GM18519 (cell line): ENCODE measurements around the gene IGSF9.

Experiments
- ATAC-seq: cut with Tn5 transposase; IDR thresholded peaks from one replicate; pipeline ENCODE4 v1.9.1; 2021; ENCODE audit warnings: mild to moderate bottlenecking, moderate library complexity; ENCODE audit not compliant: unreplicated experiment, low FRiP score

The IGSF9 gene, protein sequence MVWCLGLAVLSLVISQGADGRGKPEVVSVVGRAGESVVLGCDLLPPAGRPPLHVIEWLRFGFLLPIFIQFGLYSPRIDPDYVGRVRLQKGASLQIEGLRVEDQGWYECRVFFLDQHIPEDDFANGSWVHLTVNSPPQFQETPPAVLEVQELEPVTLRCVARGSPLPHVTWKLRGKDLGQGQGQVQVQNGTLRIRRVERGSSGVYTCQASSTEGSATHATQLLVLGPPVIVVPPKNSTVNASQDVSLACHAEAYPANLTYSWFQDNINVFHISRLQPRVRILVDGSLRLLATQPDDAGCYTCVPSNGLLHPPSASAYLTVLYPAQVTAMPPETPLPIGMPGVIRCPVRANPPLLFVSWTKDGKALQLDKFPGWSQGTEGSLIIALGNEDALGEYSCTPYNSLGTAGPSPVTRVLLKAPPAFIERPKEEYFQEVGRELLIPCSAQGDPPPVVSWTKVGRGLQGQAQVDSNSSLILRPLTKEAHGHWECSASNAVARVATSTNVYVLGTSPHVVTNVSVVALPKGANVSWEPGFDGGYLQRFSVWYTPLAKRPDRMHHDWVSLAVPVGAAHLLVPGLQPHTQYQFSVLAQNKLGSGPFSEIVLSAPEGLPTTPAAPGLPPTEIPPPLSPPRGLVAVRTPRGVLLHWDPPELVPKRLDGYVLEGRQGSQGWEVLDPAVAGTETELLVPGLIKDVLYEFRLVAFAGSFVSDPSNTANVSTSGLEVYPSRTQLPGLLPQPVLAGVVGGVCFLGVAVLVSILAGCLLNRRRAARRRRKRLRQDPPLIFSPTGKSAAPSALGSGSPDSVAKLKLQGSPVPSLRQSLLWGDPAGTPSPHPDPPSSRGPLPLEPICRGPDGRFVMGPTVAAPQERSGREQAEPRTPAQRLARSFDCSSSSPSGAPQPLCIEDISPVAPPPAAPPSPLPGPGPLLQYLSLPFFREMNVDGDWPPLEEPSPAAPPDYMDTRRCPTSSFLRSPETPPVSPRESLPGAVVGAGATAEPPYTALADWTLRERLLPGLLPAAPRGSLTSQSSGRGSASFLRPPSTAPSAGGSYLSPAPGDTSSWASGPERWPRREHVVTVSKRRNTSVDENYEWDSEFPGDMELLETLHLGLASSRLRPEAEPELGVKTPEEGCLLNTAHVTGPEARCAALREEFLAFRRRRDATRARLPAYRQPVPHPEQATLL

DNA sequence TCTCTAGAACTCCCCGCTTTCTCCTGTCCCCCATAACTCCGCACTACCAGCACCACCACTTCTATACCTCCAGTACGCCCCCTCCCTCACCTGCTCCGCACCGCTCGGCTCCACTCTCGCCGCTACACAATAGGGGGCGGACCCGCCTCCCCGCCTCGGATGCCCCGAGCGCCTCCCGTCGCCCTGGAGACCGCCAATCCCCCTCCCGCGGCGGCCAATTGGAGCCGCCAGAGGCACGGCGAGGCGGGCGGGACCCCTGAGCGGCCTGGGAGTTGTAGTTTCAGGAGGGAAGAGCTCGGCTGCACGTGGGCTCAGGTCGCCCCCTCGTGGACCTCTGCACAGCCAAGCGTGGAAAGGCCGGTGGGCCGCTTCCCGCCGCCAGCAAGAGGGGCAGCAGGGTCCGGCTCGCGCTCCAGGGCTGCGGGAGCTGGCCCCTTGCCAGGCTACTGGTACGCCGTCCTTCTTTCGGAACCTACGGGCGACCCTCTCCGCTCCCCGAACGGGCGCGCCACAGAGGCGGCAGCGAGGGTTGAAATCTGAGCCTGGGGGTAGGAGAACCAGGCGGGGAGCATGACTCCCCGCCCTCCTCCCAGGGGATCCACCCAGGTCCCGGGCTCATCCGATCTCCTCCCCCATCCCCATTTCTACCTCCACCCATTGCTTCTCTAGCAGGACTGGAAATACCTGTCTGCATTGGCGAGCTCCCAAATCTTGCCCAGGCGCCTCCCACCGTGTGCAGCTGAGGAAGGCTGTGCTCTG is at the start of gene IGSF9:
Gene IGSF9 (minus strand): TSS at position 131 of the 759 bp plus-strand sequence. CDS start 2,159 bp downstream, outside the sequence.
- ATAC-seq: no peak

DNA sequence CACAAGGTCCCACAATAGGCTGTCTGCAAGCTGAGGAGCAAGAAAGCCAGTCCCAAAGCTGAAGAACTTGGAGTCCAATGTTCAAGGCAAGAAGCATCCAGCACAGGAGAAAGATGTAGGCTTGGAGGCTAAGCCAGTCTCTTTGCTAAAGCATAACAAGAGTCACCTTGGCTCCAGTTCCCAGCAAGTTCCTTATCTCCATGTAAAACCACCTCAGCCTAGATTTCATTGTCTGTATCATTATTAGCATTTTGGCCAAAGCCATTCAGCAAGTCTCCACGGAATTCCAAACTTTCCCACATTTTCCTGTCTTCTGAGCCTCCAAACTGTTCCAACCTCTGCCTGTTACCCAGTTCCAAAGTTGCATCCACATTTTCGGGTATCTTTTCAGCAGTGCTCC is 49.5 kb upstream of the IGSF9 start:
- no peak for ATAC-seq

DNA sequence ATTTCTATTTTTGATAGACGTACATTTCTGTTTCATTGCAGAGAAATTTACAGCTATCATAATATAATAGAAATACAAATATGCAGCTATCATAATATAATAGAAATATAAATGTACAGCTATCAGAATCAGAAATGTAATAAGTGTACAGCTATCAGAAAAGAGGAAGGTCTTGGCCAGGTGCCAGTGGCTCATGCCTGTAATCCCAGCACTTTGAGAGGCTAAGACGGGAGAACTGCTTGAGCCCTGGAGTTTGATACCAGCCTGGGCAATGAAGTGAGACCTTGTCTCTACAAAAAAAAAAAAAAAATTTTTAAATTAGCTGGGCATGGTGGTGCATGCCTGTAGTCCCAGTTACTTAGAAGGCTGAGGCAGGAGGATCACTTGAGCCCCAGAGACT is 48.5 kb upstream of the IGSF9 start:
- no peak for ATAC-seq

DNA sequence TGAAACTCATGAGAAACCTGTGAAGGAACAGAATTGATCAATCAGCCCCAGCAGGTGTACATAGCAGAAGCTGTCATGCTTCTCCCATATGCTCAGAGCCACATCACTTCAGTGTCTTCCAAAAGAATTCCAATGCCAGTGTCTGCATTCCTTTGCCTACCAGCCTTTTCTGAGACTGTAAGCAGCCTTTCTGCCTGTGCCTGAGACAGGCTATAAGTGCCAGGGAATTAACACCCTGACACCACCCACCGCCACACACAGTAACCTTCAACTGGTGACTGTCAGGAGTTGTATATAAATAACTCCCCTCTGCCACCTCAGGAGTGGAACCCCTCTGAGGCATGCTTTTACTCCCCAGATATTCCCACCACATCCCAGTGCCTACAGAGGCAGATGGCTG is 46.7 kb upstream of the IGSF9 start:
- ATAC-seq: no peak

DNA sequence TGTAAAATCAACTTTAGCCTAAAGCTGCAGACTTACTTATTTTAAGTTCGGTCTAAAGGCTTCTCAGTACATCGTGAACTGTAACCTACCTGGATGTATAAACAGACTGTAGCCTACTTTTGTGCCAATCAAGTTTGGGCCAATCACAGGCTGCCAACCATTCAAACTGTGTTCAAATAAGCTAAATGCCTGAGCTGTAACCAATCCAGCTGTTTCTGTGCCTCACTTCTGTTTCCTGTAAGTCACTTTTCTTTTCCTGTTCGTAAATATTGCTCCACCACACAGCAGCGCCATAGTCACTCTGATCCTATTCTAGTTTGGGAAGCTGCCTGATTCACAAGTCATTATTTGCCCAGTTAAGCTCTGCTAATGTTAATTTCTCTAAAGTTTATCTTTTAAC is 46.1 kb upstream of the IGSF9 start:
- ATAC-seq: no peak

DNA sequence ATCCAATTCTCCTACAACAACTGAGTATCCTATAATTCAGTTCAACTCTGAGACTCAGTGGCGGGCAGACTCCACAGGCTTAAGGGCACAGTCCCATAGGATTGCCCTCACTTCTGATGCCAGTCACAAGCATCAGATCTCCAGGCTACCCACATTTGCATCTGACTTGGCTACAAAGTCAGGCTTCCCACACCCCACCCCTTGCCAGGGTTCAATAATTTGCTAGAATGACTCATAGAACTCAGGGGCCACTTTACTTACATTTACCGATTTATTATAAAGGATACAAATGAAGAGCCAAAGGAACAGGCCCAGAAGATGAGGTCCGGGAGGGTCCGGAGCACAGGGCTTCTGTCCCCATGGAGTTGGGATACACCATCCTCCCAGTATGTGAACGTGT is 44.6 kb upstream of the IGSF9 start:
- ATAC-seq: no peak

DNA sequence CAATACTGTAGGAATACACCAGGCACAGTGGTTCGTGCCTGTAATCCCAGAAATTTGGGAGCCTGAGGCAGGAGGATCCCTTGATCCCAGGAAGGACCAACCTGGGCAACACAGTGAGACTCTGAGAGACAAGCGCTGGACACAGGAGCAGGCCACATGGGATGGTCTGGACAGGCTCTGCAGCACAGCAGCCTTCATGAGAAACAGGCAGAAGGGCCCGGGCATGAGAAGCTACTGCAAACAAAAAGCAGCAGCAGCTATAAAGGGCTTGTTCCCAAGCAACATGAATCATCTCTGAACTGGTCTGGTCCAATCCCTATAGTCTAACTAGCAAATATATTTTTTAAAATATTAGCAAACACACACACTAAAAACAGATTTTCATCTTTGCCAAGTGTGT is 44.2 kb upstream of the IGSF9 start:
- ATAC-seq: no peak

DNA sequence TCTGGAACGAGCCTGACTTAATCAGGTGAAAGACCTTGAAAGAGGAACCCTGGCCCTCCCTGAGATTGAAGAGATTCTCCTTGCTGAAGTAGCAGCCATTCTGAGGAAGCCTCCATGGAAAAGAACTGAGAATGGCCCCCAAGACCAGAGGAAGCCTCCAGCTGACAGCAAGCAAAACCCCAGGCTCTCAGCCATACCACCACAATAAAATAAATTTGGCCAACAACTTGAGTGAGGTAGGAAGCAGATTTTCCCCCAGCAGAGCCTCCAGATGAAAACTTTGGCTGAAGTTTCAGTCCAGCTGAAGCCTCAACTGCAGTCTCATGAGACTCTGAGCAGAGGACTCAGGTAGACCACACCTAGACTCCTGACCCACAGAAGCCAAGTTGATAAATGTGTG is 42.6 kb upstream of the IGSF9 start:
- no peak for ATAC-seq

DNA sequence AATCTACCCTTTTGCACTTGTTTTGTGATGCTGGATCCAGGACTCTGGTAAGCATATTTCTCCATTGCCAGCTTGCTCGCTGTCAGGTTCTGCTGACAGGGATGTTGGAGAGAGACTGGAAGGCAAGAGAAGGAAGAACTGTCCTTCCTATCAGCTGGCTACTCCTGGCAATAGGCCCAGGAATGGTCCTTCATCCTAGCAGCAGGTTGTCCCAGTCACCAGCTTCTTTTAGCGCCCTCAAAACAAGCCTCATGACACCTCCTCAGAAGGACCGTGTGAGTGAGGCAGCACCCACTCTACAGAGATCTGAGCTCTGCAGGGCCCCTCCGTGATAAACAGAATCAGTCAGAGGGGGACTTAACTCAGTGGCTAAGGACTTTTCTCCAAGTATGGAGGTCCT is 41.8 kb upstream of the IGSF9 start:
- no peak for ATAC-seq

DNA sequence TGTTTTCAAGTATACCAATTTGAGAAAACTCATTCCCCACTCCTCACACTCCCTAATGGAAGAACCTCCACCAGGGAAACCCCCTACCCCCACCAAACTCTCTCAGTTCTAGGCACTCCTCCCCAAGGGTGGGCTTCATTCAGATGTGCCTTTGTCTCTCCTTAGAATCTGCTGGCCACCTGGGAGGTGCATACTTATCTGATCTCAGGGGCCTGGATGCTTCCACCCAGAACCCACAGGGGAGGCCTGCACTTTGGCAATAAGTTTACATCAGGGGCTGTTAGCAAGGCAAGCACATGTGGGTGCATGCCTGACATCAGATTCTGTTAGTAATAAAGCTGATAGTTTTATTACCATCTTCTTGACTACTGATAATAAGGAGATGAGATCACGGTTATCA is 41.1 kb upstream of the IGSF9 start:
- ATAC-seq: no peak

DNA sequence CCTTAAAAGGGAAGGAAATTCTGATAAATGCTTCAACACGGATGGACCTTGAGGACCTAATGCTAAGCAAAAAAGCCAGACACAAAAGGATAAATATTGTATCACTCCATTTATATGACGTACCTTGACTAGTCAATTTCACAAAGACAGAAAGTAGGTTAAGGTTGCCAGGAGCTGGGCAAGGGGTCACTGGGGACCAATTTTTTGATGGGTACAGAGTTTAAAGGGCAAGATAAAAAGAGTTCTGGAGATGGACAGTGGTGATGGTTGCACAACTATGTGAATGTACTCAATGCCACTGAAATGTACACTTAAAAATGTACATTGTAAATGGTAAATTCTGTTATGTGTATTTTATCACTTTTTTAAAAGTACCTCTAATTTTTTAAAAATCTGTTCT is 40.7 kb upstream of the IGSF9 start:
- ATAC-seq: no peak

DNA sequence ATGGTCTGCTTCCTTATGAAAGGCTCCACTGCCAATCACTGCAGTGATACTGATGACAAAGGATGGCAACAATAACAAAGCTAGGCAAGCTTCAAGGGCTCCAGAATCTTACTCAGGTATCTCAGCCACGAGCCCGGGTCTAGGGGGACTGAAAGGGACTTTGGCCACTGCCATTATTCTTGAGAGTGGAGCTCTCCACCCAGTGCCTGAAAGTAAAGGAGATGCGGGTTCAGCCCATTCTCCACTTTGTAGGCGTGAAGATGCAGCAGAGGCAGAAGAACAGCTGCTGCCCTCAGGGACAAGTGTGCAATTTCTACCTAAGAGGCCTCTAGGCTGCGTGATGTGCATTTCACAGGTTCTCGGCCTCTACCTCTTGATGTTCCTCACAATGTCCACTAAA is 40.1 kb upstream of the IGSF9 start:
- no peak for ATAC-seq

DNA sequence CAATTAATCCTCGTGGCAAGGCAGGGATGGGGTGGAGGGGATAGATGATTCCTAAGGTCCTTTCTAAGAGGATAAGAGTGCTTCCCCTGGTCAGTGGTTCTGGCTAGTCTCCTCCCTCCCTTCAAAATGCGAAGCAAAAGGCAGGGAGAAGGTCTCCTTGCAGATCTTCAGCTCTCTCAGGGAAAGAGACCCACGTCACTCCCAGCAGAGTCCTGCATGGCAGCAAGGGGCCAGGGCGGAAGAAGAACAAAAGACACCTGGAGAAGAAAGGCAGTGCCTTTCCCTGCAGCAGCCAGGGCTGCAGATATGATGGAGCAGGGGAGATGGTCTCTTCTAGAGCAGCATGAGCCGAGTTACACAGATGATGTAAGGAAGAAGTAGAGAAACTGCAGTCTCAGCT is 38.3 kb upstream of the IGSF9 start:
- no peak for ATAC-seq

DNA sequence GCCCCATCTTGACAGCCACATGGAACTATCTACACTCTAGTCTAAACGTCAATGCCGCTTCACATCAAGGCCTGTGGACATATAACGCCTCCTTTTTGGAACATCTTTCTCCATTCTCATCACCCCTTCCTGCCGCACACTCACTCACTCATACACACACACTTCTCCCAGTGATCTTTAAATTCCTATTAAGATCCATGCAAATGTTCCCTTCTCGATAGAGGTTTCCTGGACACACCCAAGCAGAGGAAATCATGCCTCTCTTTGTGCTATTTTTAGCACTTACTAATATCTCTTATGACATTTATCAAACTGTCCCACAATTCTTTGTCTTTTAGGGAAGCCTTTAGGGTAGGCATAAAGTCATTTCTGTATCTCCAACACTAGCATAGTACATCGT is 36.9 kb upstream of the IGSF9 start:
- no peak for ATAC-seq

DNA sequence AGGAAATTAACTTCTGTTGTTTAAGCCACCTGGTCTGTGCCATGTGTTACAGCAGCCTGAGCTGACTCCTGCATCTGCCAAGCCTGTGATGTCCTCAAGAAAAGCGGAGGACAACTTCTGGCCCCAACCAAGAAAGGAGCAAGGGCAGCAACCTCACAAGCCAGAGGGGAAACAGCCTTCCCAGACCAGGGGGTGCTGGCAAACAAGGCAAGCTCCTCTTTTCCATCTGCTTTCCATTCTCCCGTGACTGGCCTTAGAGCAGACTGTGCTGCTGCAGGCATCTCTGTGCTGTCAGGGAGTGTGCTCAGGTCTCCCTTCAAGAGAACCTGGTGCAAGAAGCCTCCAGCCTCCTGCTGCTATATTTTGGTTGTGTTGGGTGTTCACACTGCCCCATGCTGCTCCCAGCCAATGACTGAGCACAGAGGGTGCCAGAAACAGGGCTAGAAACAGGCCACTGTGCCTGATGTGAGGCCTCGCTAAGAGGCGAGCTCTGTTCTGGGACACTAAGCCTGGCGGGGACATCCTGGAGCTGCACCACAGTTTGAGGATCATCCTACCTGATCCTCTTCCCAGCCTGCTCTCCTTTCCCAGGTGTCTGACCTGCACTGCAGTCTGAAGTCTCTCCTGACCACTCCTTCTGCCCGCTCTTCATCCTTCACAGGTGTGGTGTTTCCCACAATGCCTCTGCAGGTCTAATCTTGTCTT is 36.1 kb upstream of the IGSF9 start:
- ATAC-seq: no peak

DNA sequence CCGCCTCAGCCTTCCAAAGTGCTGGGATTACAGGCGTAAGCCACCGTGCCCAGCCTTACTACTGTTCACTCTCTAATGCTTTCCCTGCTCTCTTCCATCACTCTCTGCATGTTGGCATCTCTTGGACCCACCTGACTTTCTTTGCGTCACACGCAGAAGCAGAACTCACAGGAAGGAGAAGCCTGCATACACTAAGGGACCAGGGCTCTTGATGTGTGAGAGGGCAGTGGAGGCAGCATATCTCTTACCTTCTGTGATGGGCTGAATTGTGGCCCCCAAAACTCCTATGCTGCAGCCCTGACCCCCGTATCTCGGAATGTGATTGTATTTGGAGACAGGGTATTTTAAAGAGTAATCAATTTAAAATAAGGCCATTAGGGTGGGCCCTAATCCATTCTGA is 35.4 kb upstream of the IGSF9 start:
- no peak for ATAC-seq

DNA sequence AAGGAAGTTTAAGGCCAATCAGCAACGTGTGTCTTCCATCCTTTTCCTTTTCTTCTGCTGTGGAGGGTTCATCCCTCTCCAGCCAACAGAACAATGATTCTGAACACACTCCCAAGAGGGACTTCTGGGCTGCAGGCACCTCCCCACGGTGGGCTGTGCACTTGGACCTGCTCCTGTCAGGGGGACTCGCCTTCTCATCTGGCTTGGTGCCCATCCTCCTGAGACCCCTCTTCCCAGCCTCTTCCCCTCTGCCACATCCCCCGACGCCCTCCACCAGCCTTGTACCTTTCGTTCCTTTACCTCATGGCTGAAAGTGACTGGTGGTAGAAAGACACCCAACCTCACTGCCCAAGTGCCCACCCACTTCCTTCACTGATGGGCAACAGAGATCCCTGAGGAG is 34.7 kb upstream of the IGSF9 start:
- no peak for ATAC-seq

DNA sequence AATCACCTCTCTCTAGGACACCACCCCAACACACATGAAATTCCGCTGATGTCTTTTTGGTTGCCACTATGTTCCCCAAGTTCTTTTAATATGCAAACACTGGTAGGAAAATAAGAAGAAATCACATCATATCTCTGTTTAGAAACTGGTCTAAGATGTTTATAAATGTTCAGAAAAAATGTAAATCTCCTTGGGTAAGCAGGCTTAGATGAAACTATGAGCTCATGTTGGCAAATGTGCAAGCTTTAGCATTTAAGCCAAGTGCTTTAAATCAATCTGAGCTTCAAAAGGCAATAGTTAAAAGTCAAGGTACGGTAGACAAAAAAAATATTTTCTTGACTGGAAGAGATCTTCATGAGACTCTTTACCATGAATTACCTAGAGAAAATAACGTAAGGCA is 33.8 kb upstream of the IGSF9 start:
- no peak for ATAC-seq

DNA sequence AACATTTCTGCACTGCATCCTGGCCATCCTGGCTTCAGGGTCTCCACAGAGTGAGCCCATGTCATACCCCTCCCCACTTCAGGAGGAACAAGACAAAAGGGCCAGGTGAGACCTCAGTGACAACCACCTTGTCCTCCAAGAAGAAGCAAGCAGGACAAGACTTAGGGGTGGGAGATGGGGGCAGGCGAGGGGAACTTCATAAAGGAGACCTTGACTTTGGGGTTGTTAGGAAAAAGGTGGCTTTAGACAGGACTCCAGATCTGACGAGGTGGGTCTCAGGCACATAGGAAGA is 32.6 kb upstream of the IGSF9 start:
- ATAC-seq: no peak
